SH-SY5Y (cell line): Measurements from ENCODE around the gene CPZ.

Experiments used
- GATA2 ChIP-seq: IDR thresholded peaks from 2 replicates; pipeline ENCODE4 v1.6.1; 2011; ENCODE audit warnings: mild to moderate bottlenecking, low read depth, low read length
- GATA3 ChIP-seq: IDR thresholded peaks from 2 replicates; pipeline ENCODE4 v1.6.1; 2011; ENCODE audit warnings: low read depth, mild to moderate bottlenecking, low read length, moderate library complexity

DNA sequence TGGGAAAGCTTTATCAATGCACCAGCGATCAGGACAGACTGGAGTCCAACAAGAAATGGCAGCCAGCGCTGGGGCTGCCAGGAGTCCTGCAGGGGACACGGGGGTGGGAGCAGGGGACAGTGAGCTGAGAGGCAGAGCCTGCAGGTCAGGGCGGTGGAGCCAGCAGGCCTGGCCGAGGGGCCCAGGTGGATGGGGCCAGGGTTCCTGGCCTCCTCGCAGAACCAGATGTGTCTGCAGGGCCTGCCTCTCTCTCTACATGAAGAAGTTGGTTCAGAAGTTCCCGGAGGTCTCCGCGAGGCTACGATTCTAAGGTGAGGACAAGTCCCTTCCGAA is 63.6 kb downstream of the CPZ start:
- TF ChIP-seq GATA2 (no peak), GATA3 (no peak)
